ENCODE measurements around the gene FAM78A. TPM values are rescaled to one million over a fixed set of nuclear protein-coding genes. Genes with fewer than 3 reads are reported as not detected.
A peak's percentile ranks its signal among the peaks of the same experiment; 100 is the strongest.

FAM78A gene
- total RNA-seq (2022), result 0.40 and 0.54 TPM in 2 replicates
- percentile 9 among the genes with signal in this experiment for Bru-seq, nascent RNA
- BruChase-seq, experiment 1, labeled RNA remaining after a 6-hour chase, result percentile 17 among the genes with signal in this experiment
- percentile 19 among the genes with signal in this experiment for BruChase-seq, experiment 2, labeled RNA remaining after a 2-hour chase
- long read RNA-seq, partial matches to known transcripts, result 0 of 1 reads
- long read RNA-seq, other reads (novel, unspliced or antisense), result 1 of 1 reads

- BruUV-seq (replicated peaks), result no TSS peak
- no peaks in the 10 kb centered on the region for H3K4me1 Mint-ChIP-seq (ENCODE audit: insufficient read depth, unreplicated experiment)
- H3K27ac Mint-ChIP-seq (ENCODE audit: low read depth, unreplicated experiment), result no peak within 1 kb of the TSS
- intact Hi-C loops (cut with micrococcal nuclease), result no loop called here
- no peak for TF ChIP-seq CTCF (IDR thresholded peaks at IDR 0.05; ENCODE audit: unreplicated experiment)
- H3K36me3 Mint-ChIP-seq (ENCODE audit: insufficient read depth, unreplicated experiment), result no peaks in the 10 kb centered on the region
- DNase-seq (ENCODE audit: unreplicated experiment), result no peak
- H3K4me3 Mint-ChIP-seq (ENCODE audit: unreplicated experiment), result peak within 1 kb of the TSS; percentile 19
- CTCF ChIA-PET, result no interaction called here
- POLR2A ChIA-PET, result no interaction called here
- H3K27me3 Mint-ChIP-seq (ENCODE audit: insufficient read depth, unreplicated experiment), result peaks cover 2% of the 10 kb centered on the region
- H3K9me3 Mint-ChIP-seq (ENCODE audit: unreplicated experiment), result no peaks in the 10 kb centered on the region
These were observed at the start of gene FAM78A for GRCh38 chr9:131276094-131276888. TSS of gene FAM78A (minus strand) at chr9:131276510. CDS start at chr9:131276179, 331 bp downstream.

GRCh38 chr9:131324736-131325679 lies 48.7 kb upstream of the FAM78A start:
- Mint-ChIP-seq H3K27ac (ENCODE audit: low read depth, unreplicated experiment) (no peak overlapping the region), H3K9me3 (ENCODE audit: unreplicated experiment) (no peaks in the 10 kb centered on the region), H3K4me3 (ENCODE audit: unreplicated experiment) (no peak overlapping the region), H3K36me3 (ENCODE audit: insufficient read depth, unreplicated experiment) (no peaks in the 10 kb centered on the region), H3K27me3 (ENCODE audit: insufficient read depth, unreplicated experiment) (peaks cover 29% of the 10 kb centered on the region), H3K4me1 (ENCODE audit: insufficient read depth, unreplicated experiment) (no peaks in the 10 kb centered on the region)
- ChIA-PET POLR2A (interaction anchor here (0.7 kb wide), 1 partner anchor 44 kb away, joined by 3 read pairs; no protein-coding TSS in a partner anchor), CTCF (interaction anchor here (0.6 to 1.5 kb wide), 5 partner anchors 10 to 751 kb away, joined by 3 to 5 read pairs (median 3); no protein-coding TSS in a partner anchor)
- intact Hi-C loops (cut with micrococcal nuclease), result no loop called here
- no peak for DNase-seq (ENCODE audit: unreplicated experiment)
- no peak for TF ChIP-seq CTCF (IDR thresholded peaks at IDR 0.05; ENCODE audit: unreplicated experiment)
- no TSS peak for BruUV-seq (replicated peaks)

- Mint-ChIP-seq H3K27me3 (ENCODE audit: insufficient read depth, unreplicated experiment) (peaks cover 15% of the 10 kb centered on the region), H3K36me3 (ENCODE audit: insufficient read depth, unreplicated experiment) (no peaks in the 10 kb centered on the region), H3K4me3 (ENCODE audit: unreplicated experiment) (no peak overlapping the region), H3K27ac (ENCODE audit: low read depth, unreplicated experiment) (no peak overlapping the region), H3K4me1 (ENCODE audit: insufficient read depth, unreplicated experiment) (no peaks in the 10 kb centered on the region), H3K9me3 (ENCODE audit: unreplicated experiment) (no peaks in the 10 kb centered on the region)
- no peak for DNase-seq (ENCODE audit: unreplicated experiment)
- BruUV-seq (replicated peaks), result no TSS peak
- ChIA-PET POLR2A (no interaction called here), CTCF (interaction anchor here (0.6 to 1.5 kb wide), 3 partner anchors 13 to 181 kb away, joined by 3 to 4 read pairs (median 3); no protein-coding TSS in a partner anchor)
- TF ChIP-seq CTCF (IDR thresholded peaks at IDR 0.05; ENCODE audit: unreplicated experiment), result no peak
- intact Hi-C loops (cut with micrococcal nuclease), result no loop called here
These were observed 47.3 kb upstream of the FAM78A start for GRCh38 chr9:131323629-131324028.

All from MCF 10A (cell line).